IPS DF 19.7 (cell line): Measurements from ENCODE around the gene TMEM141.

Experiments used
- DNase-seq: peaks from one replicate; pipeline ENCODE4 v3.0.0-alpha.2; 2013; ENCODE audit warnings: low read depth, low spot score

TMEM141 gene

GRCh38 chr9:136814725-136815421 lies 23.7 kb downstream of the TMEM141 start:
- no peak for DNase-seq

- DNase-seq = no peak
Measured at GRCh38 chr9:136815422-136815782, 24.3 kb downstream of the TMEM141 start.

- no peak for DNase-seq
Measured at GRCh38 chr9:136820971-136821825, 30.1 kb downstream of the TMEM141 start.

GRCh38 chr9:136821826-136822544 lies 30.8 kb downstream of the TMEM141 start:
- DNase-seq = no peak

- DNase-seq = no peak
Measured at GRCh38 chr9:136823136-136824046, 32.2 kb downstream of the TMEM141 start.

GRCh38 chr9:136824496-136825225 lies 33.5 kb downstream of the TMEM141 start:
- DNase-seq = no peak

GRCh38 chr9:136825295-136826187 lies 34.4 kb downstream of the TMEM141 start:
- DNase-seq = no peak

- no peak for DNase-seq
Measured at GRCh38 chr9:136826188-136826541, 35.0 kb downstream of the TMEM141 start.

GRCh38 chr9:136826703-136827582 lies 35.8 kb downstream of the TMEM141 start:
- DNase-seq = no peak

- no peak for DNase-seq
Measured at GRCh38 chr9:136827794-136828473, 36.8 kb downstream of the TMEM141 start.

GRCh38 chr9:136828474-136829140 lies 37.5 kb downstream of the TMEM141 start:
- DNase-seq = no peak

GRCh38 chr9:136829412-136829811 lies 38.3 kb downstream of the TMEM141 start:
- DNase-seq = no peak

- DNase-seq = no peak
Measured at GRCh38 chr9:136829981-136830885, 39.1 kb downstream of the TMEM141 start.

- DNase-seq = no peak
Measured at GRCh38 chr9:136831002-136831719, 40.0 kb downstream of the TMEM141 start.

- no peak for DNase-seq
Measured at GRCh38 chr9:136831720-136832104, 40.6 kb downstream of the TMEM141 start.

- no peak for DNase-seq
Measured at GRCh38 chr9:136832581-136832980, 41.4 kb downstream of the TMEM141 start.
